Parathyroid adenoma (tissue), 2 donors: ENCODE data around the gene LRP4.

Experiments
- H2AFZ ChIP-seq: fragments of 300-600 bp; sonication (generic); one replicate; pipeline ENCODE4 v1.7.0; 2017; ENCODE audit warnings: antibody characterized with exemption, mild to moderate bottlenecking
- H3K27ac ChIP-seq: fragments of 300-600 bp; sonication (generic); one replicate; pipeline ENCODE4 v1.7.0; 2017
- H3K27me3 ChIP-seq: fragments of 300-600 bp; sonication (generic); one replicate; pipeline ENCODE4 v1.7.0; 2017; ENCODE audit warnings: low read length; ENCODE audit not compliant: control insufficient read depth, insufficient read depth
- H3K36me3 ChIP-seq: fragments of 300-600 bp; sonication (generic); one replicate; pipeline ENCODE4 v1.7.0; 2017; ENCODE audit warnings: low read length; ENCODE audit not compliant: control insufficient read depth, insufficient read depth
- H3K4me1 ChIP-seq: fragments of 300-600 bp; sonication (generic); one replicate; pipeline ENCODE4 v1.7.0; 2017; ENCODE audit warnings: control low read depth
- H3K4me2 ChIP-seq: fragments of 300-600 bp; sonication (generic); one replicate; pipeline ENCODE4 v1.7.0; 2017; ENCODE audit warnings: low read length
- H3K4me3 ChIP-seq: fragments of 300-600 bp; sonication (generic); one replicate; pipeline ENCODE4 v1.7.0; 2017; ENCODE audit warnings: low read depth, low read length
- H3K79me2 ChIP-seq: fragments of 300-600 bp; sonication (generic); one replicate; pipeline ENCODE4 v1.7.0; 2017; ENCODE audit warnings: control low read depth
- H3K9ac ChIP-seq: fragments of 300-600 bp; sonication (generic); one replicate; pipeline ENCODE4 v1.7.0; 2017; ENCODE audit warnings: mild to moderate bottlenecking
- H3K9me3 ChIP-seq: fragments of 300-600 bp; sonication (generic); one replicate; pipeline ENCODE4 v1.7.0; 2017; ENCODE audit warnings: low read length; ENCODE audit not compliant: control insufficient read depth
- CTCF ChIP-seq: fragments of 300-600 bp; sonication (generic); IDR thresholded peaks from one replicate; pipeline ENCODE4 v1.7.0; 2017; ENCODE audit warnings: antibody characterized with exemption, mild to moderate bottlenecking
- donor health status: primary hyperparathyroidism.

LRP4 gene

GRCh38 chr11:46855167-46855566, 63.2 kb downstream of the LRP4 start:
- Histone ChIP-seq H3K36me3 (no peaks in the 10 kb centered on the region), H3K9me3 (no peaks in the 10 kb centered on the region), H3K9ac (no peak overlapping the region), H3K27me3 (no peaks in the 10 kb centered on the region), H3K4me1 (no peaks in the 10 kb centered on the region), H3K27ac (peak overlapping the region; percentile 53), H2AFZ (no peak overlapping the region), H3K4me3 (no peak overlapping the region), H3K4me2 (no peak overlapping the region), H3K79me2 (no peaks in the 10 kb centered on the region)
- no peak for TF ChIP-seq CTCF

GRCh38 chr11:46850829-46851380, 67.4 kb downstream of the LRP4 start:
- no peaks in the 10 kb centered on the region for H3K9me3 ChIP-seq
- no peak for TF ChIP-seq CTCF
- H3K4me2 ChIP-seq: no peak overlapping the region
- no peaks in the 10 kb centered on the region for H3K27me3 ChIP-seq
- H3K9ac ChIP-seq: no peak overlapping the region
- no peak overlapping the region for H2AFZ ChIP-seq
- no peak overlapping the region for H3K4me3 ChIP-seq
- H3K36me3 ChIP-seq: no peaks in the 10 kb centered on the region
- no peaks in the 10 kb centered on the region for H3K79me2 ChIP-seq
- no peaks in the 10 kb centered on the region for H3K4me1 ChIP-seq
- H3K27ac ChIP-seq: no peak overlapping the region

GRCh38 chr11:46849631-46850030, 68.7 kb downstream of the LRP4 start:
- H3K27ac ChIP-seq: no peak overlapping the region
- no peaks in the 10 kb centered on the region for H3K9me3 ChIP-seq
- H3K4me3 ChIP-seq: no peak overlapping the region
- no peak overlapping the region for H3K4me2 ChIP-seq
- H2AFZ ChIP-seq: no peak overlapping the region
- H3K27me3 ChIP-seq: no peaks in the 10 kb centered on the region
- no peaks in the 10 kb centered on the region for H3K36me3 ChIP-seq
- no peak overlapping the region for H3K9ac ChIP-seq
- H3K4me1 ChIP-seq: no peaks in the 10 kb centered on the region
- H3K79me2 ChIP-seq: peaks cover 7% of the 10 kb centered on the region
- TF ChIP-seq CTCF: no peak

GRCh38 chr11:46846510-46846830, 71.9 kb downstream of the LRP4 start:
- TF ChIP-seq CTCF: no peak
- Histone ChIP-seq H3K79me2 (peaks cover 15% of the 10 kb centered on the region), H3K9me3 (no peaks in the 10 kb centered on the region), H3K36me3 (no peaks in the 10 kb centered on the region), H3K4me1 (no peaks in the 10 kb centered on the region), H3K27me3 (no peaks in the 10 kb centered on the region), H3K9ac (no peak overlapping the region), H3K4me3 (peak overlapping the region; percentile 71), H2AFZ (peak overlapping the region; percentile 85), H3K27ac (no peak overlapping the region), H3K4me2 (peak overlapping the region; percentile 75)

GRCh38 chr11:46845740-46846509, 72.4 kb downstream of the LRP4 start, which contains the start of gene CKAP5:
Gene CKAP5 (minus strand): TSS chr11:46846280. CDS start chr11:46821231, 25,049 bp downstream.
- no peak within 1 kb of the TSS for H3K27ac ChIP-seq
- H3K9me3 ChIP-seq: no peaks in the 10 kb centered on the region
- TF ChIP-seq CTCF: no peak

More at GRCh38 chr11:46845740-46846509, 72.4 kb downstream of the LRP4 start, which contains the start of gene CKAP5:
- Histone ChIP-seq H3K4me1 (no peaks in the 10 kb centered on the region), H3K4me3 (peak within 1 kb of the TSS; percentile 71), H3K9ac (no peak within 1 kb of the TSS), H2AFZ (peak within 1 kb of the TSS; percentile 85), H3K4me2 (peak within 1 kb of the TSS; percentile 77), H3K36me3 (no peaks in the 10 kb centered on the region), H3K79me2 (peaks cover 15% of the 10 kb centered on the region), H3K27me3 (no peaks in the 10 kb centered on the region)
